Activated naive CD4-positive, alpha-beta T cell treated with Interleukin-2 at 50 U/mL for 16 hours (primary cell): ENCODE data around the gene GUCA1A.

Source experiments
- DNase-seq: peaks from one replicate; pipeline ENCODE4 v3.0.0-alpha.2; 2020

GUCA1A gene

DNA sequence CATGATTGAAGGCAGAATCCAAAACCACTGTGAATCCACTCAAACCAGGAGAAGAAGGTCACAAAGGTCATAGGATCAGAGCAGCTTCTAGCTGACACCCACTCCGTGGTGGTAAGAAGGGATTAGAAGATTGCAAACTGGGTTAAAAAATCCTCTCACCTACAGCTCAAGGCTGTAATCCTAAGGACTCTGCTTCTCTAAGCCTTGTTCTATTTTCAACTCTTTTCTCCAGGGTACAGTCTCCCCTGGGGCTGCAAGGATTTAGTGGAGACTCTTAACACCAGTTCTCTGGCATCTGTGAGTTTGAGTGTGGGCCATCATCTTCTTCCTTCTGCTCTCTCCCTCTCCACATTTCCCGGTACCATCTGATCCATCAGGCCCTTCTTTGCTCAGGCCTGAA lies at the start of gene GUCA1A:
Gene GUCA1A (plus strand): TSS at position 264 of the 400 bp plus-strand sequence. CDS start 250 bp downstream, outside the sequence.
- no peak for DNase-seq

GRCh38 chr6:42123379-42124103 lies 49.6 kb upstream of the GUCA1A start:
- no peak for DNase-seq

DNA sequence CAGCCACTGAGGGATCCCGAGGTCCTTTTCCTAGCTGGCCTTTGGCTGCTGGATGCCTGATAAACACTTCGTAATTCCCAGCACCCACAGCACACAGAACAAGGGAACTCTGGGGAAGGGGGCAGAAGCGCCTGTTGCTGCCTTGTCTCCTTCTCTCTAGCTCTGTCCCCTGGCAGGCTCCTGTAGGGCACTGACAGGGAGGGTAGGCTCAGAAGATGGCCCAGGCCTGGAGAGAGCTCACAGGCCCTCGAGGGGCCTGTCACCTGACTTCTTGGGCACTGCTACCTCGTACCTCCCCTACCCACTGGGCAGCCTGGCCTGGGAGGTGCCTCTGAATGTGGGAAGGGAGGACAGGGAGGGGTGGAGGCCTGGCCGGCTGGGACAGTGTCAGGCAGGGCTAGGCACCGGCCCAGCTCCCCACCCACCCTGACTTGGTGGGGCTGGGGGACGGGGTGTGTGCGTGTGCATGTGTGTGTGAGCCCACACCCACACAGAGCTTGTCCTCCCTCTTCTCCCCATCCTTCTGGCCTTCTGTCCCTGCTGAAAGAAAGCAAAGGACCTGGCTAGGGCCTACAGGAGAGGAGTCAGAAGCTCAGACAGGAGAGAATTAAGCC lies 48.8 kb upstream of the GUCA1A start:
- no peak for DNase-seq

GRCh38 chr6:42125231-42125630 lies 47.9 kb upstream of the GUCA1A start:
- no peak for DNase-seq

DNA sequence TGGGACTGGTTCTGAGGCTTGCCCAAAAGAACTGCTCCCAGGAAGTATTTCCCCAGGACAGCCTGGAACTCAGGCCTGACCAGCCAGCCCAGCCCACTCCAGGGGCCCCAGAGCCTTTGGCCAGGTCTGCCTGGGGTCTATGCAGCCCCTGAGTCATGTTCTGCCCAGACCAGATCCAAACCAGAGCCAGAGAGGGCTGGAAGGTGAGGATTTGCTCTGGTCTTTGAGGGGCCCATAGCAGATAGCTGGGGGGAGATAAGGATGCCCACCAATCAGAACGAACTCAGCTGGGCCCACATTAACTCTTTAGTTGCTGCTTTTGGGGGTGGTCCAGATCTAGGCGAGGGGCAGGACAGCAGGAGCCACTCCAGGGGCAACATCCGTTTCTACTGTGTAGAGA lies 47.5 kb upstream of the GUCA1A start:
- no peak for DNase-seq

DNA sequence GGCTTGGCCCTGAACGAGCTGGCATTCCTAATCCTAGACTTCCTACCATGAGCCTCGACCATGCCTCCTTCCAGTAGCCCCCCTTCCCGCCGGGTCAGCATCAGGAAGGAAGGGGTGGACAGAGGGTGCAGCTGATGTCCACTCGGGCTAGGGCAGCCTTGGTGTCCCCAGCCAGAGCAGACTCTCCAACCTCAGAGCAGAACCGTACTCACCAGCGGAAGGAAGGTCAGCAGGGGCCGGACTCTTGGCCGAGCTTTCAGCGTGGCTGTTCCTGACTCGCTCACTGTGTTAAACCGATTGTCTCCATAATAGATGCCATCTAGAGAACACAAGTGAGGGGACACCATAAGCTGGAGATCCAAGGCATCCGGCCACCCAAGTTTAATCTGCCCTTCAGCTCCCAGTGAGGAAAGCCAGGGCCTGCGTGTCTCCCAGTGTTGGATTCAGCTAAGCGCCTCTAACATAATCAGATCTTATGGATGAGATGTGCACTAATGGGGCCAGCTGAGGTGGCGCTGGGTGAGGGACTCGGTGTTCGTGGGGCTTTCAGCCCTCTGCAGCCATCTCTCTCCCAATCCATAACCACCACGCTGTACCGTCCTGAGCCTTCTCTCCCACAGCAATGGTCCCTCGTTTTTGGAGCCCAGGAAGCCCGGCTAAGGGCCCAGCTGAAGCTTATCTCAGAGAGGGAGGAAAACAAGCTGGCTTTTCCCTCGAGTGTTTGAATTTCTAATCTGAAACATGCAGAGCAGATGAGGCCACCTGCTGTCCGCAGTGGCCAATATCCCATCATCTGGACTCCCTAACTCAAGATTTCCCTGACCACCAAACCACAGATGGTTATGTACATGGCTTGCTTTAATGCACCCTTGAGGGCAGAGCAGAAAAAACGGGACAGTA lies 44.5 kb upstream of the GUCA1A start:
- DNase-seq: no peak

DNA sequence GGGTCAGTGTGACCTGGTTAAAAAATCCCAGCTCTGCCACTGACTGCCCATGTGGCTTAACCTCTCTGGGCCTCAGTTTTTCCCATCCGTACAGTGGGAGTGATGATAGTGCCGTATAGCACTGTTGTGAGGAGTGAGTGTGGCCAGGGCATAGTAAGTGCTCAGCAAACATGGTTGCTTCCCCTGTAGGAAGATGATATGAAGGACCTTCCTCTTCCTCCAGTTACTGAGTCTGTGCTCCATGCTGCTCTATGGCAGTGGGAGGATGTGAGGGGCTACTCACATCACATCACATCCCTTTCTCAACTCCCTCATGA lies 43.8 kb upstream of the GUCA1A start:
- DNase-seq: no peak

DNA sequence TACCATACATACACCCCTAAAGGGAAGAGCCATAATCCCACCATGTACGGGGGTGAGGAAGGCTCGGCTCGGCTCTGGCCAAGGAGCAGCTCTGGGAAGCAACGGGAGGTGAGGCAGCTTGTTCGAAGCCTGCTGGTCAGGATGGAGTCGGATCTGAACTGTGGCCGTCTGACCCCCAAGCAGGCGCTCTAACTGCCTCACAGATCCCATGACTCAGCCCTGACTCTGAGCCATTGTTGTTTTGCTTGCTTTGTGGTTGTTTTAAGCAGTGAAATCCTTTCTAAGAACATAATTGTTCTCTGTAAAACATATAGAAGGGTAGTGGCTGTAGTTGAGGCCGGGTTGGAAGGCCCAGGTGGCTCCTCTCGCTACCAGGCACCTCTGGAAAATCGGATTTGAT lies 41.6 kb upstream of the GUCA1A start:
- no peak for DNase-seq

DNA sequence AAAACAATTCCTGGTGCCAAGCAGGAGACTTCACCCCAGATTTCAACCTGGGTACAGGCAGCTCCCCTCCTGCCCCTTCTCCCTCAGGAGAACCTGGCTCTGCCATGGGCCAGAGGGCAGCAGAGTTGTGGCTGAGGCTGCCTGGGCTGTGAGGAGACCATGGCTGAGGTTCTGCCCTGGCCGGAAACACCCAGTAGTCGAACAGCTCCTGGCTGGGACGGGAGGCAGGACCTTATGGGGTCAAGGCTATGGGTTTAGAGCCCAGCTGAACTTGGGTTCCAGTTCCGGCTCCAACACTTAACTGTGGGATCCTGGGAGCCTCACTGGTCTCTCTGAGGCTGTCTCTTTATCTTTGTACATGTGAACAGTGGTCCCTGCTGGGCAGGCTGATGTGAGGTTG lies 39.2 kb upstream of the GUCA1A start:
- DNase-seq: no peak

DNA sequence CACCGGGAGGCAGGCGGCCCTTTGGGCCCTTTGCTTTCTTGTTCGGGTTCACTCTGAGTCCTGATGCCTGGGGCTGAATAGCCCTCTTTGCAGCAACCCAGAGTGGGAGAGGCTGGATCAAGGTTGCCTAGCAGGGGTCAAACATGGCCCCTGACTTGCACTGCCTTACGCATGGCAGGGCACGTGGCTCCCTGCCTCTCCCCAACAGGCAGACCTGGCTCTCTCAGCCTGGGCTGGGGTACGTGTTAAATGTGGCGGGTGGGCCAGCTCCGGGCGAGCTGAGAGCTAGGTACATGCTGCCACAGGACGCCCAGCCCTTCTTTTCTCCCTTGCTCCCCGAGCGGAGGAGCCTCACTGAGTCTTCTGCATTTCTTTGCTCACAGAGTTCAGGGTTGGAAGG lies 38.0 kb upstream of the GUCA1A start:
- DNase-seq: no peak

DNA sequence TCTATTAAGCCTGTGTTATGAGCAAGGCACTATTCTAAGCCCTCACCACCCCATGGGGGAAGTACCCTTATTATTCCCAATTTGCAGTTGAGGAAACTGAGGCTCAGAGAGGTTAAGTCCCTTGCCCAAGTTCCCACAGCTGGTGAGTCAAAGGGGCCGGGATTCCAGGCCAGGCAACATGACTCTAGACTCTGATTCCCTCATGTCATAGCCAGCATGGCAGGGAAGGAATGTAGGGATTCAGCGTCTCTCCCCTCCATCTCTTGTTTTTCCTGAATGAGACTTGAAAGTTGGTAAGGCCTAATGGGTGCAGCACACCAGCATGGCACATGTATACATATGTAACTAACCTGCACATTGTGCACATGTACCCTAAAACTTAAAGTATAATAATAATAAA lies 37.4 kb upstream of the GUCA1A start:
- DNase-seq: no peak

DNA sequence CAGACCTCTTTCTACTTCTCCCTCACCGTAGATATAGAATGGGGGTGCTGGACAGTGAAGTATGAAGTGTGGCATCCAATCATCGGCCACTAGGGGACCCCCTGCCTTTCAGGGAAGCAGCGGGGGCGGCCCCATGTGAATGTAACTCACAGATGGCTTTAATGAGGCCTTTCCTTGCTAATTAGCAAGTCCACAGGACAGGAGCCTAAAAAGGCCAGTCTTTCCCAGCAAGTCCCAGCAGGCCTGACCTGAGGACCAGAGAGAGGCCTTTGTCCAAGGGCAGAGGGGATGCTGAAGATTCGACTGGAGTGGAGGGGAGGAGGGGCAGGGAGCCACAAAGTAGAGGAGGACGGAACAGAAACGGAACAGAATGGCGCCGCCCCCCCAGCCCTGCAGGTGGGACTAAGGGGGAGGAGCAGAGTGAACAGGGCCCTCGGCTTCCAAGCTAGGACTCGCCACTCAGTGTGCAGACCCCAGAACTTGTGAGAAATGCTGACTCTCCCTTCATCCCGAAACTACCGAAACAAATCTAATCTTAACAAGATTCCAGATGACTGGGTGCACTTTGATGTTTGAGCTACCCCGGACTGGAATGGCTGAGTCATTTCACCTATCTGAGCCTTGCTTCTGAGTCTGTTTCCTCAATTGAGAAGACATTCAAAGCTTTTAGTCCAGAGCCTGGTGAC lies 36.5 kb upstream of the GUCA1A start:
- peak; percentile 7 for DNase-seq

DNA sequence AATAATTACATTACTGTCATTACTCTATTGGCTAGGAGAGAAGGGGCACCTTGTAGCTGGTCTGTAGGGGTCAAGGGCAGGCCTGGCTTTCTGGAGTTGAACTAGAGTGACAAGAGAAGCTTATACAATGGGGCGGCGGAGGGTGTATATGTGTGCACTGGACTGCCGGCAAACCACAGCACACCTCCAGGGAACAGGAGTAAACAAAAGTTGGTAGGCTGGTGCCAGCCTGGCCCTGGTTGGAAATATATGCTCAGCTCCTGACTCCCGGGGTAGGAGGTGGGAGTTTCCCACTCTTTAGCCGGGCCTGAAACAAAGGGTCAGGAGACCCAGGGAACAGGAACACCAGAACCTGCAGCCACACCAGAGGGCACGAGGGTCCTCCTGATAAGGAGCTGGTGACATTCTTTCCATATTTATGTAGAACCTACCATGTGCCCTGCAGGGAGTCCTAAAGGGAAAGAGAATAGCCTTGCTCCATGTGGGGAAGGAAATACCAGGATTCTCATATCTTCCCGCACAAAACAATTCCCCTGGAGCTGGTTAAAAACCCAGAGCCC lies 35.9 kb upstream of the GUCA1A start:
- no peak for DNase-seq

DNA sequence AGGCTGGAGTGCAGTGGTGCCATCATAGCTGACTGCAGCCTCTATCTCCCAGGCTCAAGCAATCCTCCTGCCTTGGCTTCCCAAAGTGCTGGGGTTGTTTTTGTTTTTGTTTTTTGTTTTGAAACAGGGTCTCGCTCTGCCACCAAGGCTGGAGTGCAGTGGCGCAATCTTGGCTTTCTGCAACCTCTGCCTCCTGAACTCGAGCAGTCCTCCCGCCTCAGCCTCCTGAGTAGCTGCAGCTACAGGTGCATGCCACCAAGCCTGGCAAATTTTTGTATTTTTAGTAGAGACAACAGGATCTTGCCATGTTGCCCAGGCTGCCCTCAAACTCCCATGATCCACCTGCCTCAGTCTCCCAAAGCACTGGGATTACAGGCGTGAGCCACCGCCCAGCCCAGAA lies 35.0 kb upstream of the GUCA1A start:
- DNase-seq: no peak

DNA sequence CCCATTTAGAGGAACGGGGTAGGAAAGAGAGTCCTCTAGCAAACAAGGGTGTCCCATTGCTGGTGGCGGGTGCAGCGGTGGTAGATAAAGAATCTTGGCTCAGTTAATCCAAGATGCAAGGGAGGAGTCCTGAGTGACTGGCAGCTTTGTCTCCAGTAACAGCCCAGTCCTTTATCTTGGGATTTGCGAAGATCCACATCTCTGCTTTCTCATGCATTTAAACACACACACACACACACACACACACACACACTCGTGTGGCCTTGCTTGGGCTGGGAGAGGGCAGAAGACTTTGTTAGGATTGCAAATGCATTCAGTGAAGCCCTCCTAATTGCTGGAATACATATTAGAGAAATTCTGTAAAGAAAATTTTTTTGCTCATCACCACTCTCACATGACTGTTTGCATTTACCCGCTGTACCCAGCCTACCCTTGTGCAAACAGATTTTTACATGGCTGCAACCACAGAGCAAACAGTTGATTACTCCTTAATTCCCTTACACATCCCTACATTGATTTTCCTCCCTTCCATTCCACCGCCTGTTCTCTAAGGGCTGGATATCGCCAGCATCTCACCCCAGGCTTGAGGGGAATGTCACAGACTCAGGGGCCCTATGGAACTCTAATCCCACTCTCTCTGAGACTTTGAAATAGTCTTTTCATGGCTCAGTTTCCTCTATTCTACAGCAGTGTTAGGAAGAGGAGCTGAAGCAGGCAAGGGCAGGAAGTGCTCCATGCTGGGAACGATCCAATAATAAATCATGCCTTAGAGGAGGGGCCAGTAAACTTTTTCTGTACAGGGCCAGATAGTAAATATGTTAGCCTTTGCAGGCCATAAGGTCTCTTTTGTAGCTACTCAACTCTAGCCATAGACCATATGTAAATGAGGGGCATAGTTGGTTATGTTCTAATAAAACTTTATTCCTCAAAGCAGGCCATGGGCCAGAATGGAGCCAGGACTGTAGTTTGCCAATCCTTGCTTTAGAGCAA lies 34.2 kb upstream of the GUCA1A start:
- no peak for DNase-seq

- DNase-seq: no peak
Observed at GRCh38 chr6:42140032-42140431, 33.1 kb upstream of the GUCA1A start.

DNA sequence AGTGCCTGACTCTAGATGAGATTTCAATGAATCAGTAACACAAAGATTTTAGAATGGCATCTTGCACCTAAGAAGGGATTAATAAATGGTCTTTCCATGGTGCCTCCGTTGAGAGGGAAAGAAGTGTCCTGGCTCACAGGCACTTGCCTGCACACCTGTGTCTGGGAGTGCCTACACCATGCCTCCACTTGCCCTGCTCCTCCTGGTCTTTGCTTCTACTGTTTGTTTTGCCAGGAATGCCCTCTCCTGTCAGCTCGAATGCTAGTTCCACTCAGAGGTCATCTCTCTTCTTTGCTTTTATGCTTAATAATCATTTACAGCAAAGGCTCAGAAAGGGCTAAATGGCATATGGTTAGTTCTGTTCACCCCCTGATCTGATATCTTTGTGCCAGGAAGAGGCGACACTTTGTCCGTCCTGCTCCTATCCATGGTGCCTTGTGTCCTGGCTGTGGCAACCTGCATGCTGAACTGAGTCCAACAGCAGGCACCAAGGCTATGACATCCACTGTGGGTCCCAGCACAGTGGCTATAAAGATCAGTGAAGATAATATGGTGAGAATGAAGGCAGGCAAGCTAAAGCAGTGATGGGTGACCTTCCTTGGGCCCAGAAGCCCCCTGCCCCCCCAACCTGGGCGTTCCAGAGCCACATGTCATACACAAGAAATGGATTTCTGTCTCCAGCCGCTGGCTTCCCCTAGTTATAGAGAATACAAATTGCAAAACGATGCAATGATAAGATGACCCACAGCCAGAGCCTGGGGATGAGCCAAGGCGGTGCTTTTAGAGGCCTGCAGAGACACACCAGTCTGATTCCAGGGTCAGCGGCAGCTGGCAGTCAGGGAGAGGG lies 32.2 kb upstream of the GUCA1A start:
- no peak for DNase-seq

DNA sequence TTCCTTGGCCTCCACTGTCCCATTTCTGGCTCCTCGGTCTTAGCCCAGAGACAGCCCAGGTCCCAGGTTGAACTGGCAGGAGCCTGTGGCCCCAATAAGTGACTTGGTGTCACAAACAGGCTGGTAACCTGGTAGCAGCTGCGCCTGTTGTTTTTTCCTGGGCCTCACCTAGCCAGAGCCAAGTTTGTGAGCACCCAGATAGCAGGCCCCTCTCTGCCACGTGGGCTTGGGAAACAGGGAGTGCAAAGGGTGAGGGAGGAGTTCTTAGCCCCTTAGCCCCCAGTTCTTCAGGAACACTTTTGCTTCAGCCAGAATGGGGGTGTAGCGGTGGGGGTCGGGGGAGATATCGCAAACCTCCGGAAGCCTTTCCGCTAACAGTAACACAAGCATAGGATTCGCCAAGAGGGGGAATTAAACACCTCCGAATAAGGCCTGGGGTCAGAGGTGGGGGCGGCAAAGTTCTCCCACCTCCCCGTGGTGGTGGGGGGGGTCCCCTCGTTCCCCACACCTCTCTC lies 31.5 kb upstream of the GUCA1A start:
- no peak for DNase-seq

DNA sequence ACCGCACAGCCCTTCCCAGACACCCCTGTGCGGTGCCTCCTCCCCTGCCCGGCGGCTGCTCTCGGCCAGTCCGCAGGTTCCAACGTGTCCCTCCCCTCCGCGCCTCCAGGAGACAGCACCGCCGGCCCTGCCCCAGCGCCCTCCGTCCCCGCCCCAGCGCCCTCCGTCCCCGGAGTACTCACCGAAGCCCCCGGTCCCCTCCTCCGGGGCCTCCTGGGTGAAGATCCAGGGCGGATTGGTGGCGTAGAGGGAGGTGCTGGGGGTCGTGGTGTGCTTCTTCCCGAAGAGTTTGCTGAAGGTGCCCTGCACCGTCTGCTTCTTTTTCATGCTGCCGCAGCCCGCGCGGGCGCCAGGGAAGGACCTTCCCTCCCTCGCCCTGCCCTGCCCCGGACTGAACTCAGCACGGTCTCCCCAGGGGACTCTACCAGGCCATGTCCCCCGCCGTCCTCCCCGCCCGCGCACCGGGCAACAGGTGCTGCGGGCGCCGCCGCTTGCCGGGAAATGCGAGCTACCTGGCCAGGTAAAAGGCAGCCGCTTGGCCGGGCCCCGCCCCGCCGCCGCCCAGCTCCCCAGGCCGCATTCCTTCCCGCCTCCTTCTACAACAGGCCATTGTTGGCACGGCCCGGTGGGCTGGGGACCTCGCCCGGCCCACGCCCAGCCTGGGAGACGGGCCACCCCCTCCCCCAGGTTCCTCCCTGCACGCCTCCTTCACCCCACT lies 30.9 kb upstream of the GUCA1A start, which contains the start of gene C6orf132:
Gene C6orf132 (minus strand): TSS at position 503 of the 718 bp plus-strand sequence. CDS start 176 bp downstream, at position 327.
- DNase-seq: no peak

DNA sequence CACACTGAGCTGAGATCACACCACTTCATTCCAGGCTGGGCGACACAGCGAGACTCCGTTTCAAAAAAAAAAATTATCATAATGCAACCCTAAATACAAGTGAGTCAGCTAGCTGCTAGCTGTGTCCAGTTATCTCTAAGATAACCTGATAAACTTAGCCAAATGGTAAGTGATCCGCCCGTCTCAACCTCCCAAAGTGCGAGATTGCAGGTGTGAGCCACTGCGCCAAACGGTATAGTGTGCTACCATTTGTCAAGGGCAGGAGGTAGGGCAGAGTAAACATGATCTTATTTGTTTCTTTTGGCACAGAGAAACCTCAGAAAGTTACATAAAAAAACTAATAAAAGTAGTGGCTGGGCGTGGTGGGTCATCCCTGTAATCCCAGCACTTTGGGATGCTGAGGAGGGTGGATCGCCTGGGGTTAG lies 26.0 kb upstream of the GUCA1A start:
- DNase-seq: no peak
